RKO (cell line): Measurements from ENCODE around the gene PRKAR2A.
A peak's percentile ranks its signal among the peaks of the same experiment; 100 is the strongest.

Source experiments
- DNase-seq: peaks from one replicate; pipeline ENCODE4 v3.0.0-alpha.2; 2016; ENCODE audit warnings: low spot score

PRKAR2A gene

GRCh38 chr3:48847504-48848423 is at the start of gene PRKAR2A:
Gene PRKAR2A (minus strand): TSS chr3:48847874. CDS start chr3:48847596, 278 bp downstream.
- peak; percentile 90 for DNase-seq

GRCh38 chr3:48896936-48897335 is 49.3 kb upstream of the PRKAR2A start:
- no peak for DNase-seq

GRCh38 chr3:48894516-48894915 is 46.8 kb upstream of the PRKAR2A start:
- DNase-seq, result no peak

- DNase-seq, result no peak
Measured at GRCh38 chr3:48891606-48892005, 43.9 kb upstream of the PRKAR2A start.

GRCh38 chr3:48885753-48886152 is 38.1 kb upstream of the PRKAR2A start:
- DNase-seq, result no peak

GRCh38 chr3:48881652-48882114 is 34.0 kb upstream of the PRKAR2A start:
- no peak for DNase-seq

- no peak for DNase-seq
Measured at GRCh38 chr3:48881006-48881405, 33.3 kb upstream of the PRKAR2A start.

- no peak for DNase-seq
Measured at GRCh38 chr3:48879994-48880377, 32.3 kb upstream of the PRKAR2A start.

GRCh38 chr3:48879307-48879993 is 31.8 kb upstream of the PRKAR2A start:
- DNase-seq, result no peak

GRCh38 chr3:48877671-48878070 is 30.0 kb upstream of the PRKAR2A start:
- DNase-seq, result no peak

- DNase-seq, result no peak
Measured at GRCh38 chr3:48863122-48863521, 15.4 kb upstream of the PRKAR2A start.

GRCh38 chr3:48859206-48859605 is 11.5 kb upstream of the PRKAR2A start:
- DNase-seq, result no peak

- no peak for DNase-seq
Measured at GRCh38 chr3:48858709-48859108, 11.0 kb upstream of the PRKAR2A start.

- no peak for DNase-seq
Measured at GRCh38 chr3:48857641-48858040, 10.0 kb upstream of the PRKAR2A start.

- no peak for DNase-seq
Measured at GRCh38 chr3:48856469-48856868, 8.8 kb upstream of the PRKAR2A start.

- no peak for DNase-seq
Measured at GRCh38 chr3:48855681-48856447, 8.2 kb upstream of the PRKAR2A start.

GRCh38 chr3:48852151-48852550 is 4.5 kb upstream of the PRKAR2A start:
- DNase-seq, result no peak

- no peak for DNase-seq
Measured at GRCh38 chr3:48851407-48851806, 3.7 kb upstream of the PRKAR2A start.

GRCh38 chr3:48848816-48849515 is 1.3 kb upstream of the PRKAR2A start:
- DNase-seq, result no peak

- DNase-seq, result peak; percentile 81
Measured at GRCh38 chr3:48847053-48847503, 596 bp downstream of the PRKAR2A start.

- peak; percentile 43 for DNase-seq
Measured at GRCh38 chr3:48845170-48845569, 2.5 kb downstream of the PRKAR2A start.

GRCh38 chr3:48837163-48837562 is 10.5 kb downstream of the PRKAR2A start:
- peak; percentile 22 for DNase-seq
